H1 (cell line): Measurements from ENCODE around the gene ERCC6. TPM values are rescaled to one million over a fixed set of nuclear protein-coding genes. Genes with fewer than 3 reads are reported as not detected.

Source experiments
- CTCF ChIP-seq, 3 experiments: IDR thresholded peaks; 1 replicate in 2 of 3; 2 replicates in 1 of 3; pipeline versions ENCODE4 v1.5.1 to v1.6.1; 2011; ENCODE audit warnings: low read length in 3 of 3, mild to moderate bottlenecking in 3 of 3, inconsistent platforms in 2 of 3, low read depth in 1 of 3, moderate library complexity in 1 of 3; ENCODE audit not compliant: insufficient read depth in 1 of 3; ENCODE audit errors: control extremely low read depth in 1 of 3
- JUN ChIP-seq: IDR thresholded peaks from 2 replicates; pipeline ENCODE4 v1.6.1; 2011; ENCODE audit warnings: low read depth, mild to moderate bottlenecking, improper control_type of control experiment, low read length
- USF2 ChIP-seq: IDR thresholded peaks from 2 replicates; pipeline ENCODE4 v1.6.1; 2011; ENCODE audit warnings: low read length, improper control_type of control experiment
- polyA plus RNA-seq, 7 experiments: library from polyadenylated mRNA; depleted of rRNA in 3 of 7; stranded (reverse) in 5 of 7; unstranded in 2 of 7; fragments of >200 nt in 5 of 7; fragments of 200-250 nt in 2 of 7; gene quantifications; 1 replicate in 5 of 7; 2 replicates in 1 of 7; 4 replicates in 1 of 7; pipeline versions ENCODE4 v1.2.1 to v1.2.3, GENCODE V29; 2011 to 2013; ENCODE audit warnings: missing spikeins in 2 of 7, mixed read lengths in 2 of 7
- total RNA-seq: library from RNA; stranded (reverse); fragmentation: NEBNext Ultra II Directional; extraction: Animal tissue kit (Norgen Biotek cat#: 25700); gene quantifications from 2 replicates; pipeline ENCODE4 v1.2.1, GENCODE V29; 2021

ERCC6 gene
- total and polyA plus RNA-seq, 2 of the 8 experiments (the other 6 are each of a cell fraction or from before 2014, with no cell fraction given) = 4.1 to 11.9 TPM

GRCh38 chr10:49568235-49568634 lies 29.3 kb upstream of the ERCC6 start (continued):
- TF ChIP-seq CTCF (IDR thresholded peaks at IDR 0.05; ENCODE audit: control extremely low read depth in 1 of 3, insufficient read depth in 1 of 3, low read depth in 1 of 3, low read length in 3 of 3) = no peak
- TF ChIP-seq USF2 = no peak
- TF ChIP-seq JUN = no peak
